Activated CD4-positive, alpha-beta T cell treated with anti-CD3 and anti-CD28 coated beads, Interleukin-10, Interleukin-2, amounts not matched to agents 100 ng/mL and 50 ng/mL, durations not matched to agents 16 hours and 8 hours (primary cell): ENCODE data around the gene FOXD1.
"Not testable (repeated sequence)": the region's sequence is repeated elsewhere in the genome, so short reads cannot be mapped to it uniquely, and the experiment has no call there.

Experiments used
- DNase-seq: peaks from one replicate; pipeline ENCODE4 v3.0.0-alpha.2; 2020

The FOXD1 gene

DNA sequence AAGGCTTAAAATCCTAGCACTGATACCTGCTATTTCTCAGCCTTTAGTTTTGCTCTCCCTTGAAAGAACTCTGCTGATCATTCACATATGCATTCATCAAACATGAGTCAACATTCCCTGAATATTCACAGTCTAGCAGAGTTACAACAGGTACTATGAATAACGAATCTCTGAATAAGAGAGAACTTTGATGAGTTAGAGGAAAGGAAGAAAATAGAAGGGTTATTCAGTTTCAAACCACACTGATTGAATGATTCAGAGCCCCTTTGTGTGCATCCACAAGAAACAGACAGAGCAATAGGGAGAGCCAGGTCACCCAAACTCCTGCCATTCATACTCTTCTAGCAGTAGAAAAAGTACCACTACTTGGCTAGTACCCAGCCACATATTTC is 36.0 kb downstream of the FOXD1 start:
- no peak for DNase-seq

DNA sequence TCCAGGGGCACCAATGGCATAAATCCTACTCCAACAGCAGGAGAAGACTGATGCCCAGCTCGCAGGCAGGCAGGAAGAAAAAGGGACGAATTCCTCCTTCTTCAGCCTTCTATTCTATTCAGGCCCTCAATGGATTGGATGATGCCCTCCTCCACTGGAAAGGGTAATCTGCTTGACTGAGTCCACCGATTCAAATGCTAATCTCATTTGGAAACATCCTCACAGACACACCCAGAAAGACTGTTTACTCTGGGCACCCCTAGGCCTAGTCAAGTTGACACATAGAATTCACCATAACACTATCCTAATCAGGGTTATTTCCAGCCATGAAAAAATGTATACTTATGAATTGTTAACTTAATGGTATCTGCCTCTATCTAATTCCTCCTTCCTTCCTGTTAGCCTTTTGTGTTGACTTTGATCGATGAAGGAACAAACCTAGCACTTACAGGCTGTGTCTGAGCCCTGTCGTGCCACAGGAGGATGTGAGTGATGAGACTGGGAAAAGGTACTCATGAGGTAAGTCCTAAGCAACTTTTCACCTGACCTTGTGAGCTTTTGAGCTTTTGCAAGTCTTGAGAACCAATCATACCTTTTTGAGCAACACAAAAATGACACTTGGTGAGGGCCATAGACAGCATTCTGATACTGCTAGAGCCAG is 36.5 kb downstream of the FOXD1 start:
- DNase-seq: no peak

DNA sequence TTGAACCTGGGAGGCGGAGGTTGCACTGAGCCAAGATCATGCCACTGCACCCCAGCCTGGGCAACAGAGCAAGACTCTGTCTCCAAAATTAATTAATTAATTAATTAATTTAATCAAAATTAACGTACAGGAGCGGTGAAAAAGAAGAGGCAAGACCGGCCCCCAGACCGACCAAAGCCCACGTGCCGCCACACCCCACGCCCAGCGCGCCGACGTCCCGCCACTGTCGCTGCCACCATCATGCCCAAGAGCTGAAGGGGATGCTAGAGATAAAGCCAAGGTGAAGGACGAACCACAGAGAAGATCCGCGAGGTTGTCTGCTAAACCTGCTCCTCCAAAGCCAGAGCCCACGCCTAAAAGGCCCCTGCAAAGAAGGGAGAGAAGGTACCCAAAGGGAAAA is 38.6 kb downstream of the FOXD1 start:
- not testable (repeated sequence) for DNase-seq

DNA sequence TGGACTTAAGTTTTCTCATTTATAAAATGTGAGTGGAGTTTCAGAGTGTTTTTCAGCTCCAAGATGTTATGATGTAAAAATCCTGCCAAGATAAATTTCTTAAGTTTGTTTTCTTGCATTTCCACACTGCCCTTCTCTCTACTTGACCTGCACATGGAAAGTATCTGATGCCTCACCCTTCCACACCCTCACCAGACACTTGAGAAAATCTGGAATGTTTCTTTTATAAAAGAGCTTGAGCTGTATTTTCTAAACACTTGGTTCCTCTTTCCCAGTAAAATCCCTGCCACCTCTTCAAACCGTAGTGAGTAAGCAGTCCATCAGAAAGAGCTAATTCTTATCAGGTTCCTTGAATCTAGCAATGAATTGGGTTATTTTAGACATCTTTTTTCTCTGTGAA is 42.9 kb downstream of the FOXD1 start:
- no peak for DNase-seq

DNA sequence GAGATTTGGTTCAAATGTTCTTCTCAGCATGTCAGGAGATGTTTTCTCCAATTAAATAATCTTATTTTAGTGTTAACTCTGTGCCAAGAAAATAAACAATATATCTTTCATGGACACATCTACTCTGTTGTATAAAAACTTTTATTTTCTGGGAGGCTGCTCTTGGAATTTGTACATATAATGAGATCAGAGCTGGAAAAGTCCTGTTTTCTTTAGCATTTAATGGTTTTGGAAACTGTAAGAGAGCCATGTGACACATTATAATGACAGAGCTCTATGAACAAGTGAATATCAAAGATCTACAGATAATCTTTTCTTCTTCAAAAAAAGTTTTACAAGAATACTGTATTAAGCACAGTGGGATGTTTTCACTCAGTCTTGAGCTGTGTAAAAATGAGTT is 48.8 kb downstream of the FOXD1 start:
- no peak for DNase-seq
